H9 (cell line): ENCODE measurements around the gene IL31RA. TPM values are rescaled to one million over a fixed set of nuclear protein-coding genes. Genes with fewer than 3 reads are reported as not detected.

Experiments
- DNase-seq: peaks from one replicate; pipeline ENCODE4 v3.0.0-alpha.2; 2017
- H2AFZ ChIP-seq: one replicate; pipeline ENCODE4 v1.6.1; 2013; ENCODE audit warnings: mild to moderate bottlenecking, low read length, control low read depth, moderate library complexity
- H2AK5ac ChIP-seq: 2 replicates; pipeline ENCODE4 v1.6.1; 2013; ENCODE audit warnings: low read length, control low read depth, mixed read lengths; ENCODE audit not compliant: insufficient read length
- H2BK120ac ChIP-seq: one replicate; pipeline ENCODE4 v1.6.1; 2013; ENCODE audit warnings: low read depth, mild to moderate bottlenecking, low read length, control low read depth, inconsistent platforms; ENCODE audit not compliant: poor library complexity, severe bottlenecking
- H2BK12ac ChIP-seq: 2 replicates; pipeline ENCODE4 v1.6.1; 2013; ENCODE audit warnings: low read length, control low read depth, mixed read lengths, low read depth; ENCODE audit not compliant: insufficient read length
- H2BK15ac ChIP-seq: 2 replicates; pipeline ENCODE4 v1.6.1; 2013; ENCODE audit warnings: low read depth, low read length, control low read depth
- H2BK20ac ChIP-seq: one replicate; pipeline ENCODE4 v1.6.1; 2013; ENCODE audit warnings: low read depth, mild to moderate bottlenecking, low read length, control low read depth, inconsistent platforms; ENCODE audit not compliant: poor library complexity, severe bottlenecking
- H2BK5ac ChIP-seq: 2 replicates; pipeline ENCODE4 v1.6.1; 2013; ENCODE audit warnings: low read length, control low read depth, mixed read lengths; ENCODE audit not compliant: insufficient read length
- H3K14ac ChIP-seq: 2 replicates; pipeline ENCODE4 v1.6.1; 2013; ENCODE audit warnings: low read length, control low read depth; ENCODE audit not compliant: insufficient read depth
- H3K18ac ChIP-seq: 2 replicates; pipeline ENCODE4 v1.6.1; 2013; ENCODE audit warnings: low read depth, mild to moderate bottlenecking, mixed read lengths, low read length, control low read depth; ENCODE audit not compliant: insufficient read length
- H3K23ac ChIP-seq: 2 replicates; pipeline ENCODE4 v1.6.1; 2013; ENCODE audit warnings: low read length, control low read depth, mixed read lengths, low read depth; ENCODE audit not compliant: insufficient read length
- H3K23me2 ChIP-seq: 2 replicates; pipeline ENCODE4 v1.6.1; 2013; ENCODE audit warnings: low read depth, mild to moderate bottlenecking, mixed read lengths, low read length, control low read depth; ENCODE audit not compliant: insufficient read length, poor library complexity, severe bottlenecking
- H3K27ac ChIP-seq: 2 replicates; pipeline ENCODE4 v1.5.1; 2013; ENCODE audit warnings: low read length, control low read depth, mixed read lengths, low read depth; ENCODE audit not compliant: insufficient read length
- H3K27me3 ChIP-seq: 2 replicates; pipeline ENCODE4 v1.6.1; 2013; ENCODE audit warnings: low read length, control low read depth, inconsistent platforms; ENCODE audit not compliant: insufficient read depth
- H3K4ac ChIP-seq: 2 replicates; pipeline ENCODE4 v1.6.1; 2013; ENCODE audit warnings: low read depth, mild to moderate bottlenecking, control low read depth, inconsistent platforms, low read length, moderate library complexity
- H3K4me1 ChIP-seq: 2 replicates; pipeline ENCODE4 v1.6.1; 2013; ENCODE audit warnings: low read length, control low read depth, inconsistent platforms; ENCODE audit not compliant: insufficient read depth
- H3K4me2 ChIP-seq: 2 replicates; pipeline ENCODE4 v1.6.1; 2013; ENCODE audit warnings: low read length, control low read depth, mixed read lengths; ENCODE audit not compliant: insufficient read length, insufficient read depth
- H3K56ac ChIP-seq: 2 replicates; pipeline ENCODE4 v1.6.1; 2013; ENCODE audit warnings: low read depth, mild to moderate bottlenecking, mixed read lengths, low read length, control low read depth; ENCODE audit not compliant: insufficient read length
- H3K79me1 ChIP-seq: 2 replicates; pipeline ENCODE4 v1.6.1; 2013; ENCODE audit warnings: low read depth, mild to moderate bottlenecking, moderate library complexity, low read length, control low read depth, inconsistent platforms; ENCODE audit not compliant: insufficient read depth, poor library complexity, severe bottlenecking
- H3K79me2 ChIP-seq: 2 replicates; pipeline ENCODE4 v1.6.1; 2013; ENCODE audit warnings: low read length, control low read depth, inconsistent platforms; ENCODE audit not compliant: insufficient read depth
- H3K9ac ChIP-seq: 2 replicates; pipeline ENCODE4 v1.6.1; 2013; ENCODE audit warnings: low read length, control low read depth, mixed read lengths; ENCODE audit not compliant: insufficient read length; ENCODE audit errors: extremely low read depth
- H3K9me3 ChIP-seq: one replicate; pipeline ENCODE4 v1.6.1; 2013; ENCODE audit warnings: low read depth, low read length, inconsistent platforms; ENCODE audit not compliant: control insufficient read depth
- H3T11ph ChIP-seq: one replicate; pipeline ENCODE4 v1.6.1; 2013; ENCODE audit warnings: mild to moderate bottlenecking, low read length, control low read depth, inconsistent platforms
- H4K20me1 ChIP-seq: one replicate; pipeline ENCODE4 v1.6.1; 2013; ENCODE audit not compliant: control insufficient read depth, insufficient read length, insufficient read depth
- H4K5ac ChIP-seq: 2 replicates; pipeline ENCODE4 v1.6.1; 2013; ENCODE audit warnings: low read depth, mild to moderate bottlenecking, mixed read lengths, low read length, control low read depth; ENCODE audit not compliant: insufficient read length
- H4K8ac ChIP-seq: replicated peaks from 2 replicates; pipeline ENCODE4 v1.6.1; 2013; ENCODE audit warnings: low read length, control low read depth, mixed read lengths, low read depth; ENCODE audit not compliant: insufficient read length
- H4K91ac ChIP-seq: 2 replicates; pipeline ENCODE4 v1.6.1; 2013; ENCODE audit warnings: low read depth, mild to moderate bottlenecking, moderate library complexity, mixed read lengths, low read length, control low read depth; ENCODE audit not compliant: insufficient read length
- H3K27ac Mint-ChIP-seq, 3 experiments: 2 replicates in 2 of 3; 3 replicates in 1 of 3; pipeline ENCODE4 v1.8.0; 2020 to 2021; ENCODE audit warnings: mixed read lengths in 3 of 3, mild to moderate bottlenecking in 1 of 3, moderate library complexity in 1 of 3
- H3K27me3 Mint-ChIP-seq: 2 replicates; pipeline ENCODE4 v1.8.0; 2021; ENCODE audit warnings: low read depth, mild to moderate bottlenecking, moderate library complexity, mixed read lengths
- H3K36me3 Mint-ChIP-seq, 3 experiments: 2 replicates in 2 of 3; 3 replicates in 1 of 3; pipeline ENCODE4 v1.8.0; 2020 to 2021; ENCODE audit warnings: low read depth in 3 of 3, mixed read lengths in 3 of 3; ENCODE audit not compliant: insufficient read depth in 1 of 3
- H3K4me1 Mint-ChIP-seq, 2 experiments: 2 replicates each; pipeline ENCODE4 v1.8.0; 2020; ENCODE audit warnings: mixed read lengths in 2 of 2
- H3K4me3 Mint-ChIP-seq, 2 experiments: 2 replicates in 1 of 2; 3 replicates in 1 of 2; pipeline ENCODE4 v1.8.0; 2020 to 2021; ENCODE audit warnings: mild to moderate bottlenecking in 2 of 2, mixed read lengths in 2 of 2, moderate library complexity in 1 of 2
- H3K9me3 Mint-ChIP-seq, 2 experiments: 2 replicates in 1 of 2; 3 replicates in 1 of 2; pipeline ENCODE4 v1.8.0; 2020; ENCODE audit warnings: mild to moderate bottlenecking in 2 of 2, mixed read lengths in 2 of 2, moderate library complexity in 1 of 2
- WGBS: extraction: QIAGEN DNeasy Blood & Tissue Kit; methylation state at CpG from one replicate; pipeline ENCODE4 v1.1.7; 2013; ENCODE audit warnings: missing lambda C conversion rate, low lambda C conversion rate, mixed read lengths; ENCODE audit not compliant: insufficient read length; ENCODE audit errors: extremely low coverage; 5-methylcytosine and 5-hydroxymethylcytosine counted together
- total RNA-seq: library from RNA; stranded (reverse); gene quantifications from 2 replicates; pipeline ENCODE4 v1.2.1, GENCODE V29; 2021
- TF ChIP-seq, protein P1 (sequence below): fragments of 200-600 bp; sonication (generic); conservative IDR thresholded peaks from 3 replicates; pipeline ENCODE4 v1.8.0; 2021; ENCODE audit warnings: antibody characterized with exemption, mild to moderate bottlenecking

Gene IL31RA
- total RNA-seq, 1 experiment from 2014 or later: 0.11 TPM

DNA sequence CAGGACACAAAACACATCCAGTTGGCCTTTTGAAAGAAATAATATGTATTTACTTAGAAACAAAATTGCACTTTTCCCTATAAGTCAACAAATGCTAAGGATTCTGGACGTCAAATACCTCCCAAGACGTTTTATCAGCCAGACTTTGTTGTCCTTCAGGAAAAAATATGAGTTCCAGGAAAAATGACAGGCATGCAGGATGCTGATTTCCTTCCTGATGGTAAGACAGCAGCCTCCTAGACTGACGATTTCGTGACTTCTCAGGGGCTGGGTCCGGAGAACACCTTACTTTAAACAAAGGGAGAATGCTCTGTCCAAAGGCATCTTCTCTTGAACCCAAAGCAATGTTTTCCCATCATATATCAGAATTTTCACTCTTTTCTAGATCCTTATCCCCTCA, 74.6 kb downstream of the IL31RA start:
- Histone ChIP-seq H3K23me2 (no peaks in the 10 kb centered on the region), H3T11ph (no peak overlapping the region), H4K8ac (no peak overlapping the region), H2AK5ac (no peak overlapping the region), H3K4ac (no peak overlapping the region), H3K9ac (no peak overlapping the region), H3K18ac (no peak overlapping the region), H2BK5ac (no peak overlapping the region), H3K23ac (no peak overlapping the region), H3K9me3 (no peaks in the 10 kb centered on the region), H3K4me1 (no peaks in the 10 kb centered on the region), H3K14ac (no peak overlapping the region), H3K4me2 (no peak overlapping the region), H2BK20ac (no peak overlapping the region), H3K79me2 (no peaks in the 10 kb centered on the region), H2BK15ac (no peak overlapping the region), H4K91ac (no peak overlapping the region), H2BK12ac (no peak overlapping the region), H3K27ac (no peak overlapping the region), H2BK120ac (no peak overlapping the region), H3K56ac (no peak overlapping the region), H4K5ac (no peak overlapping the region), H4K20me1 (no peaks in the 10 kb centered on the region), H3K27me3 (no peaks in the 10 kb centered on the region), H2AFZ (no peak overlapping the region), H3K79me1 (no peaks in the 10 kb centered on the region)
- no peaks in the 10 kb centered on the region for H3K27me3 Mint-ChIP-seq
- peaks cover 11 to 13% of the 10 kb centered on the region in 2 experiments; a peak in 3 of 4 replicates for H3K4me1 Mint-ChIP-seq
- no peaks in the 10 kb centered on the region for H3K9me3 Mint-ChIP-seq
- TF ChIP-seq, protein P1, sequence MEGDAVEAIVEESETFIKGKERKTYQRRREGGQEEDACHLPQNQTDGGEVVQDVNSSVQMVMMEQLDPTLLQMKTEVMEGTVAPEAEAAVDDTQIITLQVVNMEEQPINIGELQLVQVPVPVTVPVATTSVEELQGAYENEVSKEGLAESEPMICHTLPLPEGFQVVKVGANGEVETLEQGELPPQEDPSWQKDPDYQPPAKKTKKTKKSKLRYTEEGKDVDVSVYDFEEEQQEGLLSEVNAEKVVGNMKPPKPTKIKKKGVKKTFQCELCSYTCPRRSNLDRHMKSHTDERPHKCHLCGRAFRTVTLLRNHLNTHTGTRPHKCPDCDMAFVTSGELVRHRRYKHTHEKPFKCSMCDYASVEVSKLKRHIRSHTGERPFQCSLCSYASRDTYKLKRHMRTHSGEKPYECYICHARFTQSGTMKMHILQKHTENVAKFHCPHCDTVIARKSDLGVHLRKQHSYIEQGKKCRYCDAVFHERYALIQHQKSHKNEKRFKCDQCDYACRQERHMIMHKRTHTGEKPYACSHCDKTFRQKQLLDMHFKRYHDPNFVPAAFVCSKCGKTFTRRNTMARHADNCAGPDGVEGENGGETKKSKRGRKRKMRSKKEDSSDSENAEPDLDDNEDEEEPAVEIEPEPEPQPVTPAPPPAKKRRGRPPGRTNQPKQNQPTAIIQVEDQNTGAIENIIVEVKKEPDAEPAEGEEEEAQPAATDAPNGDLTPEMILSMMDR: no peak
- no peaks in the 10 kb centered on the region for H3K36me3 Mint-ChIP-seq
- no CpG with 5 or more reads among the region's 5 CpGs for WGBS
- no peak overlapping the region for H3K27ac Mint-ChIP-seq
- DNase-seq: no peak
- H3K4me3 Mint-ChIP-seq: no peak overlapping the region
